ENCODE results near the gene CPT1C. TPM values are rescaled to one million over a fixed set of nuclear protein-coding genes. Genes with fewer than 3 reads are reported as not detected.

CPT1C gene
- total RNA-seq, 2 donors from 2014 or later, result 0.66 to 3.4 TPM

DNA sequence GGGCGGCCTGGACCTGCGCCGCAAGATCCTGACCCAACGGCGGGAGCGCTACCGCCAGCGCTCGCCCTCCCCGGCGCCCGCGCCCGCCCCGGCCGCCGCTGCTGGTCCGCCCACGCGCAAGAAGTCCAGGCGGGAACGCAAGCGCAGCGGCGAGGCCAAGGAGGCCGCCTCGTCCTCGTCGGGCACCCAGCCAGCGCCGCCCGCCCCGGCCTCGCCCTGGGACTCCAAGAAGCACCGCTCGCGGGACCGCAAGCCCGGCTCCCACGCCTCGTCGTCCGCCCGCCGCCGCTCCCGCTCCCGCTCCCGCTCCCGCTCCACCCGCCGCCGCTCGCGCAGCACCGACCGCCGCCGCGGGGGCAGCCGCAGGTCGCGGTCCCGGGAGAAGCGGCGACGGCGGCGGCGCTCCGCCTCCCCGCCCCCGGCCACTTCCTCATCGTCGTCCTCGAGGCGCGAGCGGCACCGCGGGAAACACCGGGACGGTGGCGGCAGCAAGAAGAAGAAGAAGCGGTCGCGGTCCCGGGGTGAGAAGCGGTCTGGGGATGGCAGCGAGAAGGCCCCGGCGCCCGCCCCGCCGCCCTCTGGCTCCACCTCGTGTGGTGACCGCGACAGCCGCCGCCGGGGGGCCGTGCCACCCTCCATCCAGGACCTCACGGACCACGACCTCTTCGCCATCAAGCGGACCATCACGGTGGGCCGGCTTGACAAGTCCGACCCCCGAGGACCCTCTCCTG, 38.9 kb upstream of the CPT1C start:
- no peak for TF ChIP-seq CTCF (IDR thresholded peaks at IDR 0.05)
- TF ChIP-seq POLR2A (IDR thresholded peaks at IDR 0.05), result no peak
- peaks cover 3 to 29% of the 10 kb centered on the region in 2 donors for H3K36me3 ChIP-seq (replicated peaks in 1 of 2; ENCODE audit: insufficient read depth in 1 of 2, low read depth in 2 of 2)
- no peaks in the 10 kb centered on the region for H3K4me1 ChIP-seq
- DNase-seq (no peak), ATAC-seq (no peak)
- no peak overlapping the region for H3K4me3 ChIP-seq
- no peaks in the 10 kb centered on the region for H3K27me3 ChIP-seq
- H3K9me3 ChIP-seq, result no peaks in the 10 kb centered on the region
- intact Hi-C loops (cut with DNase I), result no loop called here
- 96% methylated on average over 104 to 106 of the region's 110 CpGs for WGBS, 2 donors
- H3K27ac ChIP-seq, result no peak overlapping the region

DNA sequence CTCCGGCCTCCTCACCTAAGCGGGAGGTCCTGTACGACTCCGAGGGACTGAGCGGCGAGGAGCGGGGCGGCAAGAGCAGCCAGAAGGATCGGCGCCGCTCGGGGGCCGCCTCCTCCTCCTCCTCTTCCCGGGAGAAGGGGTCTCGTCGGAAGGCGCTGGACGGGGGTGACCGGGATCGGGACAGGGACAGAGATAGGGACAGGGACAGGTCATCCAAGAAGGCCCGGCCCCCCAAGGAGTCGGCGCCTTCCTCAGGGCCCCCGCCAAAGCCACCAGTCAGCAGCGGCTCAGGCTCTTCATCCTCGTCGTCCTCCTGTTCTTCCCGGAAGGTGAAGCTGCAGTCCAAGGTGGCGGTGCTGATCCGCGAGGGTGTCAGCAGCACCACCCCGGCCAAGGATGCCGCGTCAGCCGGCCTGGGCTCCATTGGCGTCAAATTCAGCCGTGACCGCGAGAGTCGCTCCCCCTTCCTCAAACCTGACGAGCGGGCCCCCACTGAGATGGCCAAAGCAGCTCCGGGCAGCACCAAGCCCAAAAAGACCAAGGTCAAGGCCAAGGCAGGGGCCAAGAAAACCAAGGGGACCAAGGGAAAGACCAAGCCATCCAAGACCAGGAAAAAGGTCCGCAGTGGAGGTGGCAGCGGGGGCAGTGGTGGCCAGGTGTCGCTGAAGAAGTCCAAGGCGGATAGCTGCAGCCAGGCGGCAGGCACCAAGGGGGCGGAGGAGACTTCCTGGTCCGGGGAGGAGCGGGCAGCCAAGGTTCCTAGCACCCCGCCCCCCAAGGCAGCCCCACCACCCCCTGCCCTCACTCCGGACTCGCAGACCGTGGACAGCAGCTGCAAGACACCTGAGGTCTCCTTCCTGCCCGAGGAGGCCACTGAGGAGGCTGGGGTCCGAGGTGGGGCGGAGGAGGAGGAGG, 38.1 kb upstream of the CPT1C start:
- no peak for TF ChIP-seq POLR2A (IDR thresholded peaks at IDR 0.05)
- TF ChIP-seq CTCF (IDR thresholded peaks at IDR 0.05), result no peak
- WGBS, 2 donors, result 93% methylated on average over 39 to 57 of the region's 58 CpGs
- Histone ChIP-seq H3K4me1 (no peaks in the 10 kb centered on the region), H3K4me3 (no peak overlapping the region), H3K9me3 (no peaks in the 10 kb centered on the region), H3K27ac (no peak overlapping the region), H3K27me3 (no peaks in the 10 kb centered on the region), H3K36me3 (replicated peaks in 1 of 2; ENCODE audit: insufficient read depth in 1 of 2, low read depth in 2 of 2) (peaks cover 3 to 34% of the 10 kb centered on the region in 2 donors)
- DNase-seq (no peak), ATAC-seq (no peak)
- intact Hi-C loops (cut with DNase I), result no loop called here

DNA sequence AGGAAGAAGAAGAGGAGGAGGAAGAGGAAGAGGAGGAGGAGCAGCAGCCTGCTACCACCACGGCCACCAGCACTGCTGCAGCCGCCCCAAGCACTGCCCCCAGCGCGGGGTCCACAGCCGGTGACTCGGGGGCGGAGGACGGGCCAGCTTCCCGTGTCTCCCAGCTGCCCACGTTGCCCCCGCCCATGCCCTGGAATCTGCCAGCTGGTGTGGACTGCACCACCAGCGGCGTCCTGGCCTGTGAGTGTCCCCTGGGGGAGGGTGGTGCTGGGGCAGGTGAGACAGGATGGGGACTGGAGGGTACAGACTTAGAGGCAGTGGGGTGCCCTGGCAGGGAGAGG, 37.5 kb upstream of the CPT1C start:
- H3K9me3 ChIP-seq, result no peaks in the 10 kb centered on the region
- WGBS, 2 donors, result 84 to 85% methylated on average over 10 to 13 of the region's 13 CpGs
- H3K36me3 ChIP-seq (replicated peaks in 1 of 2; ENCODE audit: insufficient read depth in 1 of 2, low read depth in 2 of 2), result peaks cover 3 to 34% of the 10 kb centered on the region in 2 donors
- TF ChIP-seq POLR2A (IDR thresholded peaks at IDR 0.05) (no peak), CTCF (IDR thresholded peaks at IDR 0.05) (no peak)
- no peak overlapping the region for H3K27ac ChIP-seq
- no peaks in the 10 kb centered on the region for H3K27me3 ChIP-seq
- no peak overlapping the region for H3K4me3 ChIP-seq
- DNase-seq, result no peak
- no peak for ATAC-seq
- intact Hi-C loops (cut with DNase I), result no loop called here
- H3K4me1 ChIP-seq, result no peaks in the 10 kb centered on the region

DNA sequence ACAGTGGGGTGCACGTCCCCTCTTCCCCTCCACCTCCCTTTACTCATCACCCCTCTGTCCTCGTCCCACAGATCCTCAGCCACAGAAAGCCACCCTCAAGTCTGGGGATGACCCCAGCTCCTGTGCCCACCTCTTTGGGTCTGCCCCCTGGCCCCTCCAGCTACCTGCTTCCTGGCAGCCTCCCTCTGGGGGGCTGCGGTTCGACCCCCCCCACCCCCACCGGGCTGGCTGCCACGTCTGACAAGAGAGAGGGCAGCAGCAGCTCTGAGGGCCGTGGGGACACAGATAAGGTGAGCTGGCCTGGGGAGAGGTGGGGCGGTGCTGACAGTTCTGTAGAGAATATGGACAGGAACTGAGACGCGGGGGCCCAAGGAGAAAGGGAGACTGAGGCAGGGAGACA, 36.3 kb upstream of the CPT1C start:
- H3K9me3 ChIP-seq, result no peaks in the 10 kb centered on the region
- H3K27ac ChIP-seq, result no peak overlapping the region
- DNase-seq (no peak), ATAC-seq (no peak)
- peaks cover 3 to 41% of the 10 kb centered on the region in 2 donors for H3K36me3 ChIP-seq (replicated peaks in 1 of 2; ENCODE audit: insufficient read depth in 1 of 2, low read depth in 2 of 2)
- 83 to 85% methylated on average over 7 to 10 of the region's 10 CpGs for WGBS, 2 donors
- intact Hi-C loops (cut with DNase I), result no loop called here
- no peak for TF ChIP-seq CTCF (IDR thresholded peaks at IDR 0.05)
- TF ChIP-seq POLR2A (IDR thresholded peaks at IDR 0.05), result no peak
- H3K27me3 ChIP-seq, result no peaks in the 10 kb centered on the region
- no peaks in the 10 kb centered on the region for H3K4me1 ChIP-seq
- no peak overlapping the region for H3K4me3 ChIP-seq

Measured in body of pancreas (tissue), 4 donors.